ENCODE measurements around the gene DNAI1.
"Not testable (repeated sequence)": the region's sequence is repeated elsewhere in the genome, so short reads cannot be mapped to it uniquely, and the experiment has no call there.

Gene DNAI1

GRCh38 chr9:34464571-34464970 lies 6.0 kb downstream of the DNAI1 start:
- no peak for TF ChIP-seq CTCF (IDR thresholded peaks at IDR 0.05; ENCODE audit: extremely low read depth, insufficient read depth, missing control alignments)
- in situ Hi-C loops (cut with MboI; ENCODE audit: low pct_unique_long_range_greater_than_20kb, low sequenced_read_pairs, unreplicated experiment) = no loop called here
- no peak for DNase-seq (ENCODE audit: low spot score)

DNA sequence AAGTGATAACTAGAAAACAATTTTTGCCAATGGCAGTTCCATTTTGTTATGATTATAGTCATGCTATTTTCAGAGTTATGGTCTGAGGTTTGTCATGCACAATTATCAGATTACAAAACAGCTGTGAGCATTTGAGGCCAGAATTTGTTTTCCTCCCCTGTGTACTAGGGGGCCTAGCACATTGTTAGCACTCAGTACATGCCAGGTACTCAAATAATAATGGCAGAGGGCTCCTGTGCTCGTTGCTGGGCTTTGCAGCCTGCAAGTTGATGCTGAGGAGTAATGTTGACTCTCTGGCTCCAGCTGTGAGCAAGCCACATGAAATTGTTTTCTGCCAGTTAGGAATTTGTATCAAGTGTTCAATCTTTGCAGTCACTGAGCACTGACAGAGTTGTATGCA lies 6.9 kb downstream of the DNAI1 start:
- DNase-seq (ENCODE audit: low spot score) = no peak
- in situ Hi-C loops (cut with MboI; ENCODE audit: low pct_unique_long_range_greater_than_20kb, low sequenced_read_pairs, unreplicated experiment) = no loop called here
- TF ChIP-seq CTCF (IDR thresholded peaks at IDR 0.05; ENCODE audit: extremely low read depth, insufficient read depth, missing control alignments) = no peak

DNA sequence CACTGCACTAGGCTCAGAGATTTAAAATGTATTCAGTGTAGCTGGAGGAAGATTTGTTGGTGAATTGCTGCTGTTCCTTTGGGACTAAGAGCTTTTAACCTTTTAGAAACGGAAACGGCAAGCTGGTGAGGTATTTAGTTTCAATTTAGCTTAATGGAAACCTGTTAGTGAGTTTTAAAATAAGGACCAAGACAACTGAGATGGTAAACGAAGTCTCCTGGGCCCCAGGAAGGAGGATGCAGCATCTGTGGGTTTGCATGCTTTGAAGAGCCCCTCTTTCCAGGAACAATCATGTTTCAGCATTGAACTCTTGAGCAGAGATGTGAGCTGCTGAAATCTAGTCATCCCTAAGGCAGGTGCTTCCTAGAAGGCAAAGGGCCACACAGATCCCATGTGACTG lies 16.5 kb downstream of the DNAI1 start:
- DNase-seq (ENCODE audit: low spot score) = no peak
- in situ Hi-C loops (cut with MboI; ENCODE audit: low pct_unique_long_range_greater_than_20kb, low sequenced_read_pairs, unreplicated experiment) = no loop called here
- no peak for TF ChIP-seq CTCF (IDR thresholded peaks at IDR 0.05; ENCODE audit: extremely low read depth, insufficient read depth, missing control alignments)

DNA sequence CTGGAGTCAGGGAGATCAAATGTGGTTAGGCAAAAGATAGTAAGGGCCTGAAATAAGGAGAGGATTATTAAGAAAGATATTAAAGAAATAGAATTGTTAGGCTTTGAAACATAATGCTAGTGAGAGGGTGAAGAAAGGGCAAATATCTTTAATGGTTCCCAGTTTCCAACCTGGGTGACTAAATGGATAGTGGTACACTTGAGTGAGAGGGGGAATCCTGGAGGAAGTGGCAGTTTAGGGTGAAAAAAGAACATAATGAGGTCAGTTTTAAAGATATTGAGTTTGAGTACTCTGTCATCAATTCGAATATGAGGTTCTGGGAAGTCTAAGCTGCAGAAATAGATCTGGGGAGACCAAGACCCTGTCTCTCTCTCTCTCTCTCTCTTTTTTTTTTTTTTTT lies 18.9 kb downstream of the DNAI1 start:
- TF ChIP-seq CTCF (IDR thresholded peaks at IDR 0.05; ENCODE audit: extremely low read depth, insufficient read depth, missing control alignments) = no peak
- DNase-seq (ENCODE audit: low spot score) = no peak
- in situ Hi-C loops (cut with MboI; ENCODE audit: low pct_unique_long_range_greater_than_20kb, low sequenced_read_pairs, unreplicated experiment) = no loop called here

DNA sequence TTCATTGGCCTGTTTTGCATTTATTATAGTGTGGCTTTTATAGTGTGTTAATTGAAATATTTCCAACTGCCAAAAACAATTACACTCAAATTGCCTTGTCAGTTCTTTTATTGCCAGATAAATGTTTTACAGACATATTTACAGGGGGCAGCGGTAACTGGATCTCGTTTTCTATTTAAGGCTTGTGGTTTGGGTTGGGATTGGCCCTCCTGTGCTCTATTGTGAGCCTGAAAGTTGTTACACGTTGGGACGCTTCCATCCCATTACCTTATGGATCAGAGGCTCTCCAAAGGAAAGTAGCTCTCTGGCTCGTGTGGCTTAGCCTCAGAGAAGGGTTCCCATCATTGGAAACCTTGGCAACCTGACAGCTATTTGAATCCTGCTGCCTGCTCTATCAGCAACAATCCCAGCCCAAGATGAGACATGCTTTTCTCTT lies 20.8 kb downstream of the DNAI1 start:
- no peak for TF ChIP-seq CTCF (IDR thresholded peaks at IDR 0.05; ENCODE audit: extremely low read depth, insufficient read depth, missing control alignments)
- no peak for DNase-seq (ENCODE audit: low spot score)
- in situ Hi-C loops (cut with MboI; ENCODE audit: low pct_unique_long_range_greater_than_20kb, low sequenced_read_pairs, unreplicated experiment) = no loop called here

- in situ Hi-C loops (cut with MboI; ENCODE audit: low pct_unique_long_range_greater_than_20kb, low sequenced_read_pairs, unreplicated experiment); DNase-seq (ENCODE audit: low spot score): not testable (repeated sequence)
Observed at GRCh38 chr9:34481620-34482019, 23.0 kb downstream of the DNAI1 start.

DNA sequence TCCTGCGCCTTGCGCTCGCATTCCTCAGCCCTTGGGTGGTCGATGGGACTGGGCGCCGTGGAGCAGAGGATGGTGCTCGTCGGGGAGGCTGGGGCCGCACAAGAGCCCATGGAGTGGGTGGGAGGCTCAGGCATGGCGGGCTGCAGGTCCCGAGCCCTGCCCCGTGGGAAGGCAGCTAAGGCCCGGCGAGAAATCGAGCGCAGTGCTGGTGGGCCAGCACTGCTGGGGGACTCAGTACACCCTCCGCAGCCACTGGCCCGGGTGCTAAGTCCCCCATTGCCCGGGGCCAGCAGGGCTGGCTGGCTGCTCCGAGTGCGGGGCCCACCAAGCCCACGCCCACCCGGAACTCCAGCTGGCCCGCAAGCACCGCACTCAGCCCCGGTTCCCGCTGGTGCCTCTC lies 24.1 kb downstream of the DNAI1 start:
- DNase-seq (ENCODE audit: low spot score); in situ Hi-C loops (cut with MboI; ENCODE audit: low pct_unique_long_range_greater_than_20kb, low sequenced_read_pairs, unreplicated experiment): not testable (repeated sequence)

DNA sequence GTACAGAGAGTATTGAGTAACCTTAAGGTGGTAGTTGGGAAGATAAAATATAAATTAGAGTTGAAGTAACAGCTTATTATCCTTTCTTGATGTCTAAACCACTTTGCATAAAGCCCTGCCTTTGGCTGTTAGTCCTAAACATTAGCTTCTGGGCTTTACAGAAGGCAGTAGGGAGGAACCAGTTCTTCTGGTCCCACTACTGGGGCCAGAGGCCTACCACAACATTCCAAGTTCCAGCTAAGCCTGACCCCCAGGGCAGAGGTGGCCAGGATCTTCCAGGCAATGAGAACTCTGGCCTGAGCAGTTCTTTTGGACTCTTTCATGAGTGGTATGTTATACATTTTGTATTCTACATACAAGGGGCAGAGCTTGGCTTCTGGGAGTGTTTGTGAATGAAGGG lies 26.1 kb downstream of the DNAI1 start:
- in situ Hi-C loops (cut with MboI; ENCODE audit: low pct_unique_long_range_greater_than_20kb, low sequenced_read_pairs, unreplicated experiment) = no loop called here
- TF ChIP-seq CTCF (IDR thresholded peaks at IDR 0.05; ENCODE audit: extremely low read depth, insufficient read depth, missing control alignments) = no peak
- no peak for DNase-seq (ENCODE audit: low spot score)
